ENCODE data around the gene ZNF735.
"Not testable (repeated sequence)": the region's sequence is repeated elsewhere in the genome, so short reads cannot be mapped to it uniquely, and the experiment has no call there.

Gene ZNF735

GRCh38 chr7:64206903-64207302 is at the start of gene ZNF735:
ZNF735 (plus strand) TSS chr7:64207203; CDS start chr7:64207203, 0 bp downstream.
- Histone ChIP-seq H3K9me2 (replicated peaks; ENCODE audit: control insufficient read depth, low read length) (no peaks in the 10 kb centered on the region), H3K4me1 (ENCODE audit: control insufficient read depth, low read length) (no peaks in the 10 kb centered on the region), H3K36me3 (ENCODE audit: control insufficient read depth, low read length) (no peaks in the 10 kb centered on the region), H4K20me1 (ENCODE audit: control insufficient read depth, insufficient read depth, low read depth, low read length) (no peaks in the 10 kb centered on the region), H3F3A (ENCODE audit: control insufficient read depth, insufficient read depth) (no peaks in the 10 kb centered on the region), H3K9me3 (ENCODE audit: control insufficient read depth, insufficient read depth, low read length) (peaks cover 8% of the 10 kb centered on the region; the same call in 1 of the 2 replicates), H3K4me3 (ENCODE audit: low read length) (no peak within 1 kb of the TSS), H3K79me2 (ENCODE audit: control insufficient read depth, low read length) (no peaks in the 10 kb centered on the region), H3K27ac (ENCODE audit: low read depth, low read length) (no peak within 1 kb of the TSS), H3K27me3 (ENCODE audit: control insufficient read depth, low read length) (no peaks in the 10 kb centered on the region), H3K4me2 (ENCODE audit: low read length) (no peak within 1 kb of the TSS)
- TF ChIP-seq EZH2phosphoT487 (IDR thresholded peaks at IDR 0.05; ENCODE audit: borderline replicate concordance, low read length): no peak
- no peak for TF ChIP-seq CTCF (IDR thresholded peaks at IDR 0.05; ENCODE audit: low read depth, low read length, poor library complexity, severe bottlenecking)

GRCh38 chr7:64170974-64171373 is 36.0 kb upstream of the ZNF735 start:
- not testable (repeated sequence) for H3K4me1 ChIP-seq (ENCODE audit: control insufficient read depth, low read length); H3K27me3 ChIP-seq (ENCODE audit: control insufficient read depth, low read length); H3F3A ChIP-seq (ENCODE audit: control insufficient read depth, insufficient read depth); H3K79me2 ChIP-seq (ENCODE audit: control insufficient read depth, low read length); H3K4me2 ChIP-seq (ENCODE audit: low read length); H3K4me3 ChIP-seq (ENCODE audit: low read length); H3K27ac ChIP-seq (ENCODE audit: low read depth, low read length); H3K9me2 ChIP-seq (replicated peaks; ENCODE audit: control insufficient read depth, low read length); H4K20me1 ChIP-seq (ENCODE audit: control insufficient read depth, insufficient read depth, low read depth, low read length); H3K36me3 ChIP-seq (ENCODE audit: control insufficient read depth, low read length)
- peaks cover 21% of the 10 kb centered on the region; the same call in 1 of the 2 replicates for H3K9me3 ChIP-seq (ENCODE audit: control insufficient read depth, insufficient read depth, low read length)

- no peaks in the 10 kb centered on the region for H3K4me1 ChIP-seq (ENCODE audit: control insufficient read depth, low read length)
- H3K79me2 ChIP-seq (ENCODE audit: control insufficient read depth, low read length): no peaks in the 10 kb centered on the region
- no peaks in the 10 kb centered on the region for H3K36me3 ChIP-seq (ENCODE audit: control insufficient read depth, low read length)
- TF ChIP-seq CTCF (IDR thresholded peaks at IDR 0.05; ENCODE audit: low read depth, low read length, poor library complexity, severe bottlenecking) (no peak), EZH2phosphoT487 (IDR thresholded peaks at IDR 0.05; ENCODE audit: borderline replicate concordance, low read length) (no peak)
- no peak overlapping the region for H3K4me2 ChIP-seq (ENCODE audit: low read length)
- no peak overlapping the region for H3K27ac ChIP-seq (ENCODE audit: low read depth, low read length)
- H3F3A ChIP-seq (ENCODE audit: control insufficient read depth, insufficient read depth): no peaks in the 10 kb centered on the region
- no peak overlapping the region for H3K4me3 ChIP-seq (ENCODE audit: low read length)
- peaks cover 21% of the 10 kb centered on the region; the same call in 1 of the 2 replicates for H3K9me3 ChIP-seq (ENCODE audit: control insufficient read depth, insufficient read depth, low read length)
- no peaks in the 10 kb centered on the region for H3K27me3 ChIP-seq (ENCODE audit: control insufficient read depth, low read length)
- no peaks in the 10 kb centered on the region for H3K9me2 ChIP-seq (replicated peaks; ENCODE audit: control insufficient read depth, low read length)
- H4K20me1 ChIP-seq (ENCODE audit: control insufficient read depth, insufficient read depth, low read depth, low read length): no peaks in the 10 kb centered on the region
These were observed 32.7 kb upstream of the ZNF735 start for GRCh38 chr7:64174328-64174727.

- Histone ChIP-seq H3K9me3 (ENCODE audit: control insufficient read depth, insufficient read depth, low read length) (peaks cover 21% of the 10 kb centered on the region; the same call in 1 of the 2 replicates), H3K36me3 (ENCODE audit: control insufficient read depth, low read length) (no peaks in the 10 kb centered on the region), H3K4me1 (ENCODE audit: control insufficient read depth, low read length) (no peaks in the 10 kb centered on the region), H3K27ac (ENCODE audit: low read depth, low read length) (no peak overlapping the region), H3K27me3 (ENCODE audit: control insufficient read depth, low read length) (no peaks in the 10 kb centered on the region), H3K4me2 (ENCODE audit: low read length) (no peak overlapping the region), H3K4me3 (ENCODE audit: low read length) (no peak overlapping the region), H3K79me2 (ENCODE audit: control insufficient read depth, low read length) (no peaks in the 10 kb centered on the region), H4K20me1 (ENCODE audit: control insufficient read depth, insufficient read depth, low read depth, low read length) (no peaks in the 10 kb centered on the region), H3F3A (ENCODE audit: control insufficient read depth, insufficient read depth) (no peaks in the 10 kb centered on the region), H3K9me2 (replicated peaks; ENCODE audit: control insufficient read depth, low read length) (no peaks in the 10 kb centered on the region)
- no peak for TF ChIP-seq CTCF (IDR thresholded peaks at IDR 0.05; ENCODE audit: low read depth, low read length, poor library complexity, severe bottlenecking)
- no peak for TF ChIP-seq EZH2phosphoT487 (IDR thresholded peaks at IDR 0.05; ENCODE audit: borderline replicate concordance, low read length)
These were observed 32.1 kb upstream of the ZNF735 start for GRCh38 chr7:64174941-64175340.
